GM18508 (cell line): ENCODE data around the gene CEP72.
"Not testable (repeated sequence)": the region's sequence is repeated elsewhere in the genome, so short reads cannot be mapped to it uniquely, and the experiment has no call there.

Experiments used
- ATAC-seq: cut with Tn5 transposase; IDR thresholded peaks from one replicate; pipeline ENCODE4 v1.9.1; 2021; ENCODE audit warnings: moderate number of reproducible peaks; ENCODE audit not compliant: insufficient read depth, unreplicated experiment

CEP72 gene

GRCh38 chr5:693271-694041 lies 81.3 kb downstream of the CEP72 start, which contains the start of gene TPPP:
TSS of gene TPPP (minus strand) at chr5:693352. CDS start at chr5:678060, 15,292 bp downstream.
- not testable (repeated sequence) for ATAC-seq

- ATAC-seq = not testable (repeated sequence)
Measured at GRCh38 chr5:694042-694431, 81.9 kb downstream of the CEP72 start.

GRCh38 chr5:695475-695874 lies 83.3 kb downstream of the CEP72 start:
- not testable (repeated sequence) for ATAC-seq

- ATAC-seq = not testable (repeated sequence)
Measured at GRCh38 chr5:696191-696590, 84.1 kb downstream of the CEP72 start.

- not testable (repeated sequence) for ATAC-seq
Measured at GRCh38 chr5:696753-697702, 84.9 kb downstream of the CEP72 start.
